DOHH2 (cell line): ENCODE results near the gene SRCAP.

Experiments
- CTCF ChIP-seq: fragments of 200-600 bp; sonication (generic); IDR thresholded peaks from one replicate; pipeline ENCODE4 v1.5.1; 2014; ENCODE audit warnings: antibody characterized with exemption, mild to moderate bottlenecking, low read depth, low read length; ENCODE audit not compliant: poor library complexity, severe bottlenecking
- EZH2phosphoT487 ChIP-seq: fragments of 200-600 bp; sonication (generic); IDR thresholded peaks from 2 replicates; pipeline ENCODE4 v1.6.1; 2017; ENCODE audit warnings: borderline replicate concordance, mild to moderate bottlenecking, antibody characterized with exemption, low read length, moderate library complexity, mixed read lengths

GRCh38 chr16:30665830-30666190 is 33.2 kb upstream of the SRCAP start:
- no peak for TF ChIP-seq CTCF
- no peak for TF ChIP-seq EZH2phosphoT487
